Measurements from ENCODE around the gene CYTH1.

CYTH1 gene

DNA sequence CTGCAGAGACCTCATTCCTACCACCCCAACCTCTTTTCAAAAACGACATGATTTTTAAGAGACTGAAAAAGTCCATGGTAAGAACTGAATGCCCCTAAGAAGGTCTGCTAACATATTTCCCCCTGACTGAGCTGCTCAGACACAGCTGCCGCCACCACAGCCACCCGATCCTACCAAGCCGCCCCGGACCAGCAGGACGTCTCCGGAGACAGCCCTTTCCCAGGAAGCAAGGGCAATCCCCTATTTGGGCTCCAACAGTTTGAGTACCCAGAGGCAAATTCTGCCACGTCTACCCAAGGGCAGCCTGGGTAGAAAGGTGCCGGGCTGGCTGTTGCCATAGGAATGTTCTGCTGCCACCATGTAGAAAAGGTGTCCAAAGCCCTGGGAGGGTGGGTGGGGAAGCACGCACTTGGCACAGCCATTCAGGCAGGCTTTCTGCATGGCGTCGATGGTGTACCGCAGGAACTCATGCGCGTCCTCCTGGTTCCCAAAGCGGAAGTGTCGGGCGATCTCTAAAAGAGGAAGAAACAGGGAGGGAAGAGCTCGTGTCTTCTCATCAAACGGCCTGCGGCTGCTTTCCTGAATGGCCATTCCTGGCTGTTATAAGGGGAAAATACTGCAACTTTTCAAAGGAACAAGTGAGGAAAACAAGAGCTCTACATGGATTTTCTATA lies 44.9 kb upstream of the CYTH1 start:
- no peak overlapping the region for H3K4me3 ChIP-seq (ENCODE audit: low read depth, low read length, poor library complexity, severe bottlenecking)
- no peak overlapping the region for H3K27ac ChIP-seq (ENCODE audit: low read depth, low read length, poor library complexity, severe bottlenecking)

GRCh38 chr17:78826421-78826820 lies 44.3 kb upstream of the CYTH1 start:
- Histone ChIP-seq H3K9me3 (ENCODE audit: low read length) (no peaks in the 10 kb centered on the region), H3K4me2 (ENCODE audit: low read length) (no peak overlapping the region), H3F3A (ENCODE audit: insufficient read depth, low read length) (no peaks in the 10 kb centered on the region), H2AFZ (ENCODE audit: low read length) (no peak overlapping the region), H3K36me3 (ENCODE audit: insufficient read depth, low read length) (peaks cover 93% of the 10 kb centered on the region), H4K20me1 (ENCODE audit: insufficient read depth, low read length) (no peaks in the 10 kb centered on the region), H3K27me3 (ENCODE audit: insufficient read depth, low read length) (no peaks in the 10 kb centered on the region), H3K27ac (ENCODE audit: low read depth, low read length, poor library complexity, severe bottlenecking) (no peak overlapping the region), H3K4me1 (ENCODE audit: insufficient read depth, low read length, severe bottlenecking) (peaks cover 4% of the 10 kb centered on the region), H3K9ac (ENCODE audit: low read length) (no peak overlapping the region), H3K79me2 (ENCODE audit: insufficient read depth, low read length) (no peaks in the 10 kb centered on the region), H3K9me2 (ENCODE audit: low read depth, low read length) (no peaks in the 10 kb centered on the region), H3K4me3 (ENCODE audit: low read depth, low read length, poor library complexity, severe bottlenecking) (no peak overlapping the region)
- TF ChIP-seq, protein P1, sequence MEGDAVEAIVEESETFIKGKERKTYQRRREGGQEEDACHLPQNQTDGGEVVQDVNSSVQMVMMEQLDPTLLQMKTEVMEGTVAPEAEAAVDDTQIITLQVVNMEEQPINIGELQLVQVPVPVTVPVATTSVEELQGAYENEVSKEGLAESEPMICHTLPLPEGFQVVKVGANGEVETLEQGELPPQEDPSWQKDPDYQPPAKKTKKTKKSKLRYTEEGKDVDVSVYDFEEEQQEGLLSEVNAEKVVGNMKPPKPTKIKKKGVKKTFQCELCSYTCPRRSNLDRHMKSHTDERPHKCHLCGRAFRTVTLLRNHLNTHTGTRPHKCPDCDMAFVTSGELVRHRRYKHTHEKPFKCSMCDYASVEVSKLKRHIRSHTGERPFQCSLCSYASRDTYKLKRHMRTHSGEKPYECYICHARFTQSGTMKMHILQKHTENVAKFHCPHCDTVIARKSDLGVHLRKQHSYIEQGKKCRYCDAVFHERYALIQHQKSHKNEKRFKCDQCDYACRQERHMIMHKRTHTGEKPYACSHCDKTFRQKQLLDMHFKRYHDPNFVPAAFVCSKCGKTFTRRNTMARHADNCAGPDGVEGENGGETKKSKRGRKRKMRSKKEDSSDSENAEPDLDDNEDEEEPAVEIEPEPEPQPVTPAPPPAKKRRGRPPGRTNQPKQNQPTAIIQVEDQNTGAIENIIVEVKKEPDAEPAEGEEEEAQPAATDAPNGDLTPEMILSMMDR (IDR thresholded peaks at IDR 0.05; ENCODE audit: low read length) = no peak
- TF ChIP-seq EZH2 (IDR thresholded peaks at IDR 0.05; ENCODE audit: borderline replicate concordance, low read length) = no peak

More for the DNA sequence above, 44.9 kb upstream of the CYTH1 start:
- TF ChIP-seq EZH2 (IDR thresholded peaks at IDR 0.05; ENCODE audit: borderline replicate concordance, low read length) = no peak
- TF ChIP-seq, protein P1 (IDR thresholded peaks at IDR 0.05; ENCODE audit: low read length) = no peak
- no peaks in the 10 kb centered on the region for H4K20me1 ChIP-seq (ENCODE audit: insufficient read depth, low read length)
- peaks cover 93% of the 10 kb centered on the region for H3K36me3 ChIP-seq (ENCODE audit: insufficient read depth, low read length)
- H3K27me3 ChIP-seq (ENCODE audit: insufficient read depth, low read length) = no peaks in the 10 kb centered on the region
- no peak overlapping the region for H2AFZ ChIP-seq (ENCODE audit: low read length)
- no peaks in the 10 kb centered on the region for H3F3A ChIP-seq (ENCODE audit: insufficient read depth, low read length)
- H3K4me1 ChIP-seq (ENCODE audit: insufficient read depth, low read length, severe bottlenecking) = peaks cover 4% of the 10 kb centered on the region
- no peak overlapping the region for H3K9ac ChIP-seq (ENCODE audit: low read length)
- H3K79me2 ChIP-seq (ENCODE audit: insufficient read depth, low read length) = no peaks in the 10 kb centered on the region
- H3K4me2 ChIP-seq (ENCODE audit: low read length) = no peak overlapping the region
- no peaks in the 10 kb centered on the region for H3K9me3 ChIP-seq (ENCODE audit: low read length)
- no peaks in the 10 kb centered on the region for H3K9me2 ChIP-seq (ENCODE audit: low read depth, low read length)

DNA sequence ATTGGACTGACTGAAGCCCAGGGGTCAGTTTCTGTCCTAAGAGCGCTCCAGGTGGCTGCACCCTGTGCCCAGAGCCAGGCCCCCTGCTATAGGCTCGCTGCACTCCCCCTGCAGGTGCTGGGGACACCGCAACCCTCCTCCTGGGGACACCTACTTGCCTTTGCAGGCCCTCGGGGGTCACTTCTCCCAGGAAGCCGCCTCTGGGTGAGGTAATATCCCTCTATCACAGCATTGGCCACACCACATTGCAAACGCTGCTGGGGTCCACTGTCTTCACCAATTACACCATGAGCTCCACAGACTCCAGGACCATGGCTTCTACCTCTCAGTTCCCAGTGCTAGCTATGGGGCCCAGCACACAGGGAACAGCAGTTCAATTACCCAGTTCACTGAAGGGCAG lies 43.6 kb upstream of the CYTH1 start:
- H2AFZ ChIP-seq (ENCODE audit: low read length) = no peak overlapping the region
- no peak overlapping the region for H3K4me2 ChIP-seq (ENCODE audit: low read length)
- no peaks in the 10 kb centered on the region for H3F3A ChIP-seq (ENCODE audit: insufficient read depth, low read length)
- H3K4me3 ChIP-seq (ENCODE audit: low read depth, low read length, poor library complexity, severe bottlenecking) = no peak overlapping the region
- TF ChIP-seq EZH2 (IDR thresholded peaks at IDR 0.05; ENCODE audit: borderline replicate concordance, low read length) = no peak
- TF ChIP-seq, protein P1 (IDR thresholded peaks at IDR 0.05; ENCODE audit: low read length) = no peak
- H3K36me3 ChIP-seq (ENCODE audit: insufficient read depth, low read length) = peaks cover 93% of the 10 kb centered on the region
- H3K79me2 ChIP-seq (ENCODE audit: insufficient read depth, low read length) = no peaks in the 10 kb centered on the region
- H3K27me3 ChIP-seq (ENCODE audit: insufficient read depth, low read length) = no peaks in the 10 kb centered on the region
- H4K20me1 ChIP-seq (ENCODE audit: insufficient read depth, low read length) = no peaks in the 10 kb centered on the region
- H3K27ac ChIP-seq (ENCODE audit: low read depth, low read length, poor library complexity, severe bottlenecking) = no peak overlapping the region
- peaks cover 4% of the 10 kb centered on the region for H3K4me1 ChIP-seq (ENCODE audit: insufficient read depth, low read length, severe bottlenecking)
- no peaks in the 10 kb centered on the region for H3K9me3 ChIP-seq (ENCODE audit: low read length)
- H3K9me2 ChIP-seq (ENCODE audit: low read depth, low read length) = no peaks in the 10 kb centered on the region
- no peak overlapping the region for H3K9ac ChIP-seq (ENCODE audit: low read length)
